K562 (cell line): ENCODE data around the gene XKR3. TPM values are rescaled to one million over a fixed set of nuclear protein-coding genes. Genes with fewer than 3 reads are reported as not detected.

Experiments used
- ATAC-seq: fragments of 200-7000 bp; cut with Tn5 transposase; 3 replicates; pipeline ENCODE4 v1.9.1; 2020; ENCODE audit warnings: moderate library complexity
- Bru-seq: library from RNA; stranded (reverse); fragments of 400-500 nt; gene quantifications from one replicate; lab custom pipeline; 2021; lab: Mats Ljungman, UMichigan
- BruChase-seq, 2 experiments: library from RNA; stranded (reverse); fragments of 400-500 nt; gene quantifications; one replicate each; lab custom pipeline; 2021; lab: Mats Ljungman, UMichigan
- BruUV-seq: library from RNA; stranded (reverse); fragments of 400-500 nt; replicated peaks from 2 replicates; lab custom pipeline; 2021; lab: Mats Ljungman, UMichigan
- CTCF ChIA-PET: fragments of 300-600 bp; formaldehyde crosslinking; extraction: SDS; loops from one replicate; lab custom pipeline; 2021; ENCODE audit warnings: low intra/inter-chr PET ratio; lab: Yijun Ruan, JAX
- POLR2A ChIA-PET: fragments of 300-600, 350-650 bp; sonication (Branson Sonifier 250); formaldehyde crosslinking; extraction: SDS; loops from one replicate; lab custom pipeline; 2021; ENCODE audit warnings: antibody characterized with exemption, inconsistent platforms; lab: Yijun Ruan, JAX
- DNase-seq, 4 experiments: peaks; one replicate each; pipeline versions ENCODE4 v3.0.0 to v3.0.0-alpha.2; 2011 to 2018; ENCODE audit warnings: low spot score in 3 of 4, mixed read lengths in 3 of 4; ENCODE audit errors: extremely low read depth in 1 of 4
- FAIRE-seq: peaks from 2 replicates; lab custom pipeline; 2011; peaks lifted over from hg19 to GRCh38; lab: Jason Lieb, UNC
- H2AFZ ChIP-seq: 2 replicates; pipeline ENCODE4 v1.6.0; 2011; ENCODE audit warnings: low read depth, low read length, control low read depth, inconsistent platforms
- H3K27ac ChIP-seq: fragments of 200-600 bp; 3 replicates; pipeline ENCODE4 v1.8.0; 2011; ENCODE audit warnings: low read depth, mild to moderate bottlenecking, control low read depth, inconsistent platforms, low read length, moderate library complexity, mixed read lengths; ENCODE audit errors: extremely low read depth
- H3K27me3 ChIP-seq, 2 experiments: fragments of 300-600 bp in 1 of 2; 2 replicates in 1 of 2; 3 replicates in 1 of 2; pipeline versions ENCODE4 v1.6.0 to v1.8.0; 2011; ENCODE audit warnings: inconsistent platforms in 2 of 2, low read length in 2 of 2, mild to moderate bottlenecking in 1 of 2, mixed read lengths in 1 of 2, moderate library complexity in 1 of 2; ENCODE audit not compliant: control insufficient read depth in 2 of 2, insufficient read depth in 2 of 2
- H3K36me3 ChIP-seq: fragments of 300-600 bp; 3 replicates; pipeline ENCODE4 v1.8.0; 2011; ENCODE audit warnings: mild to moderate bottlenecking, low read length, inconsistent platforms; ENCODE audit not compliant: control insufficient read depth, insufficient read depth
- H3K4me1 ChIP-seq, 2 experiments: fragments of 200-600 bp in 1 of 2; replicated peaks in 1 of 2; 2 replicates in 1 of 2; 3 replicates in 1 of 2; pipeline versions ENCODE4 v1.5.1 to v1.8.0; 2011; ENCODE audit warnings: inconsistent platforms in 2 of 2, low read length in 2 of 2, mild to moderate bottlenecking in 1 of 2, mixed read lengths in 1 of 2, moderate library complexity in 1 of 2; ENCODE audit not compliant: control insufficient read depth in 2 of 2, insufficient read depth in 2 of 2
- H3K4me2 ChIP-seq: 2 replicates; pipeline ENCODE4 v1.6.1; 2011; ENCODE audit warnings: low read length, control low read depth, inconsistent platforms, mixed read lengths; ENCODE audit not compliant: insufficient read depth
- H3K4me3 ChIP-seq: fragments of 200-600 bp; sonication (generic), shearing (Covaris generic); 2 replicates; pipeline ENCODE4 v1.5.1; 2016; ENCODE audit warnings: control low read depth, inconsistent platforms
- H3K79me2 ChIP-seq: fragments of 200-600 bp; 3 replicates; pipeline ENCODE4 v1.8.0; 2011; ENCODE audit warnings: low read length, inconsistent platforms; ENCODE audit not compliant: control insufficient read depth, insufficient read depth
- H3K9ac ChIP-seq, 2 experiments: 2 replicates each; pipeline versions ENCODE4 v1.6.0 to v1.6.1; 2011; ENCODE audit warnings: low read depth in 2 of 2, low read length in 2 of 2, control low read depth in 1 of 2, inconsistent platforms in 1 of 2, mild to moderate bottlenecking in 1 of 2, mixed read lengths in 1 of 2; ENCODE audit not compliant: insufficient read depth in 1 of 2
- H3K9me1 ChIP-seq: one replicate; pipeline ENCODE4 v1.6.0; 2011; ENCODE audit warnings: inconsistent platforms, mild to moderate bottlenecking, low read length, moderate library complexity; ENCODE audit not compliant: control insufficient read depth, insufficient read depth
- H3K9me3 ChIP-seq: replicated peaks from 2 replicates; pipeline ENCODE4 v1.5.1; 2011; ENCODE audit warnings: low read depth, low read length, inconsistent platforms; ENCODE audit not compliant: control insufficient read depth, insufficient read depth
- H4K20me1 ChIP-seq: replicated peaks from 2 replicates; pipeline ENCODE4 v1.6.1; 2011; ENCODE audit warnings: low read length, inconsistent platforms, mixed read lengths; ENCODE audit not compliant: control insufficient read depth, insufficient read depth
- BHLHE40 ChIP-seq: IDR thresholded peaks from 2 replicates; pipeline ENCODE4 v1.6.1; 2011; ENCODE audit warnings: low read length, improper control_type of control experiment
- CTBP1 ChIP-seq: fragments of 450-650 bp; IDR thresholded peaks from 2 replicates; pipeline ENCODE4 v1.6.1; 2016; ENCODE audit warnings: borderline replicate concordance
- FOSL1 ChIP-seq: fragments of 200-800 bp; sonication (Bioruptor generic); conservative IDR thresholded peaks from 2 replicates; pipeline ENCODE4 v1.6.1; 2016; ENCODE audit warnings: missing genetic modification characterization, missing compliant biosample characterization
- GATAD2B ChIP-seq: fragments of 450-650 bp; IDR thresholded peaks from 2 replicates; pipeline ENCODE4 v1.6.1; 2017; ENCODE audit warnings: mild to moderate bottlenecking, borderline replicate concordance
- HIVEP1 ChIP-seq: fragments of 250-450 bp; sonication (Bioruptor Pico); IDR thresholded peaks from 2 replicates; pipeline ENCODE4 v1.4.0; 2020; ENCODE audit warnings: mild to moderate bottlenecking
- MAFF ChIP-seq: IDR thresholded peaks from 2 replicates; pipeline ENCODE4 v1.6.1; 2012; ENCODE audit warnings: low read length, improper control_type of control experiment
- NKRF ChIP-seq: fragments of 450-650 bp; IDR thresholded peaks from 2 replicates; pipeline ENCODE4 v1.6.1; 2016; ENCODE audit warnings: borderline replicate concordance
- PKNOX1 ChIP-seq: fragments of 450-650 bp; IDR thresholded peaks from 2 replicates; pipeline ENCODE4 v1.6.1; 2016
- SMARCA4 ChIP-seq: fragments of 450-650 bp; IDR thresholded peaks from 2 replicates; pipeline ENCODE4 v1.6.1; 2016
- USF2 ChIP-seq: sonication (generic); formaldehyde crosslinking; IDR thresholded peaks from 2 replicates; pipeline ENCODE4 v1.5.0; 2020; ENCODE audit warnings: missing genetic modification reagents
- WGBS: fragments of 100-300 bp; shearing (Covaris generic); methylation state at CpG from one replicate; pipeline ENCODE4 v1.1.6; 2016; ENCODE audit warnings: low coverage, mixed read lengths; ENCODE audit not compliant: insufficient coverage; ENCODE audit errors: missing lambda C conversion rate; 5-methylcytosine and 5-hydroxymethylcytosine counted together
- in situ Hi-C: fragments of 300-500 bp; cut with MboI; formaldehyde crosslinking; loops from 4 replicates; pipeline ENCODE4 v1.15.0; 2018; ENCODE audit warnings: inconsistent platforms, mixed read lengths
- intact Hi-C: fragments of 100-400 bp; cut with micrococcal nuclease; formaldehyde crosslinking; loops from 2 replicates; pipeline ENCODE4 v1.14.2; 2022
- long read RNA-seq, 3 experiments: library from polyadenylated mRNA in 2 of 3; library from RNA in 1 of 3; unstranded in 2 of 3; stranded (forward) in 1 of 3; transcript quantifications; one replicate each; pipeline ENCODE4 v2.0.0, GENCODE V29; 2019 to 2022
- polyA minus RNA-seq, 3 experiments: library from RNA; depleted of rRNA, polyadenylated mRNA; stranded (reverse); fragments of >200 nt; gene quantifications; 2 replicates each; pipeline ENCODE4 v1.2.3, GENCODE V29; 2011
- polyA plus RNA-seq, 8 experiments: library from polyadenylated mRNA; depleted of rRNA in 4 of 8; stranded (reverse) in 5 of 8; unstranded in 3 of 8; fragments of >200 nt; fragmentation: Nextera tagmentation in 2 of 8; fragmentation: Illumina TruSeq in 1 of 8; extraction: Ambion mirVana in 2 of 8; extraction: Trizol in 1 of 8; gene quantifications; 2 replicates each; pipeline versions ENCODE4 v1.2.1 to v1.2.3, GENCODE V29; 2011 to 2014; ENCODE audit warnings: inconsistent platforms in 1 of 8, missing spikeins in 1 of 8
- total RNA-seq, 7 experiments: library from RNA; depleted of rRNA in 6 of 7; stranded (reverse); fragments of >200 nt in 6 of 7; fragmentation: Illumina TruSeq in 2 of 7; extraction: Trizol in 2 of 7; gene quantifications; 2 replicates each; pipeline versions ENCODE4 v1.2.1 to v1.2.3, GENCODE V29; 2011 to 2021; ENCODE audit warnings: low replicate concordance in 1 of 7

Gene XKR3
- 16.1 and 61.9 TPM in 2 replicates for total RNA-seq (2011; cell fraction: chromatin; rRNA removed; ENCODE audit: low replicate concordance)
- total RNA-seq (2011; cell fraction: nucleolus; rRNA removed): 10.8 and 13.3 TPM in 2 replicates
- total RNA-seq (2011; cell fraction: nucleoplasm; rRNA removed): 27.7 and 41.4 TPM in 2 replicates
- total RNA-seq (2014; rRNA removed) (3.5 and 3.6 TPM in 2 replicates), total RNA-seq (2014; rRNA removed; fragmentation: Illumina TruSeq; extraction: Trizol) (10.0 and 10.5 TPM in 2 replicates), total RNA-seq (2015; rRNA removed; fragmentation: Illumina TruSeq; extraction: Trizol) (8.8 and 9.2 TPM in 2 replicates), total RNA-seq (2021) (11.3 and 11.5 TPM in 2 replicates), polyA plus RNA-seq (2011; rRNA removed) (6.1 and 6.8 TPM in 2 replicates), polyA plus RNA-seq (2014; fragmentation: Illumina TruSeq; extraction: Trizol) (6.9 and 7.1 TPM in 2 replicates), polyA plus RNA-seq (2014; fragmentation: Nextera tagmentation; extraction: Ambion mirVana) (1 to 10 TPM; 3.7 to 5.1 TPM), polyA plus RNA-seq (2014; rRNA removed) (11.1 and 11.2 TPM in 2 replicates), polyA minus RNA-seq (2011; rRNA and poly(A)+ RNA removed) (14.8 and 18.2 TPM in 2 replicates), Bru-seq, nascent RNA (percentile 93 among the genes with signal in this experiment), BruChase-seq, experiment 1, labeled RNA remaining after a 2-hour chase (percentile 98 among the genes with signal in this experiment), BruChase-seq, experiment 2, labeled RNA remaining after a 6-hour chase (percentile 98 among the genes with signal in this experiment)
- 1.0 and 3.2 TPM in 2 replicates for polyA plus RNA-seq (2011; cell fraction: cytosol; rRNA removed)
- 9.4 and 15.7 TPM in 2 replicates for polyA plus RNA-seq (2011; cell fraction: nucleus; rRNA removed)
- polyA plus RNA-seq (2012): 5.1 and 6.2 TPM in 2 replicates
- 6.2 and 6.5 TPM in 2 replicates for polyA minus RNA-seq (2011; cell fraction: cytosol; rRNA and poly(A)+ RNA removed)
- polyA minus RNA-seq (2011; cell fraction: nucleus; rRNA and poly(A)+ RNA removed): 10.2 and 19.5 TPM in 2 replicates
- long read RNA-seq, experiment 1, partial matches to known transcripts: 4 of 34 reads
- long read RNA-seq, experiment 1, other reads (novel, unspliced or antisense): 30 of 34 reads
- long read RNA-seq, experiment 2, partial matches to known transcripts: 0 of 24 reads
- long read RNA-seq, experiment 2, other reads (novel, unspliced or antisense): 24 of 24 reads
- long read RNA-seq, experiment 3, partial matches to known transcripts: 0 of 1 reads
- long read RNA-seq, experiment 3, other reads (novel, unspliced or antisense): 1 of 1 reads

GRCh38 chr22:16824716-16825687 lies at the start of gene XKR3:
Gene XKR3 (minus strand): TSS chr22:16825411. CDS start chr22:16808073, 17,338 bp downstream.
- Histone ChIP-seq H4K20me1 (no peaks in the 10 kb centered on the region), H2AFZ (peak within 1 kb of the TSS; percentile 58; the same call in 1 of the 2 replicates), H3K36me3 (no peaks in the 10 kb centered on the region), H3K9me3 (no peaks in the 10 kb centered on the region), H3K79me2 (no peaks in the 10 kb centered on the region), H3K9me1 (no peaks in the 10 kb centered on the region), H3K4me2 (peak within 1 kb of the TSS; percentile 50), H3K27me3 (no peaks in the 10 kb centered on the region), H3K9ac (no peak within 1 kb of the TSS), H3K4me1 (no peaks in the 10 kb centered on the region), H3K27ac (0 out of 3 replicates have a peak within 1 kb of the TSS, but pooled peaks have one; percentile 23), H3K4me3 (no peak within 1 kb of the TSS)
- DNase-seq (peak in 1 of 4 experiments; percentile 43), FAIRE-seq (peak; percentile 67), ATAC-seq (peak; percentile 80)
- intact Hi-C loops: no loop called here
- CTCF ChIA-PET: no interaction called here
- WGBS: under 1% methylated on average over 9 of the region's 9 CpGs
- in situ Hi-C loops: no loop called here
- POLR2A ChIA-PET: no interaction called here
- no TSS peak for BruUV-seq
- TF ChIP-seq MAFF (peak; percentile 48; the same call in 1 of the 2 replicates), BHLHE40 (peak; percentile 46; the same call in 1 of the 2 replicates), HIVEP1 (no peak), CTBP1 (peak; percentile 61; the same call in 1 of the 2 replicates), SMARCA4 (peak; percentile 12; the same call in 1 of the 2 replicates), USF2 (CRISPR knock-in tag) (peak; percentile 45), FOSL1 (tag) (peak; percentile 30), GATAD2B (no peak), NKRF (no peak), PKNOX1 (no peak)
